GM23248 (cell line): ENCODE measurements around the gene TOR2A.

ENCODE experiments used
- EZH2 ChIP-seq: fragments of 200-600 bp; sonication (generic); IDR thresholded peaks from 2 replicates; pipeline ENCODE4 v1.6.1; 2018; ENCODE audit warnings: antibody characterized with exemption, mild to moderate bottlenecking; ENCODE audit not compliant: insufficient read depth, poor library complexity, severe bottlenecking
- EZH2phosphoT487 ChIP-seq: fragments of 200-600 bp; sonication (generic); IDR thresholded peaks from 2 replicates; pipeline ENCODE4 v1.6.1; 2018; ENCODE audit warnings: antibody characterized with exemption, moderate library complexity, mild to moderate bottlenecking, low read depth; ENCODE audit not compliant: insufficient read depth

- no peak for TF ChIP-seq EZH2
- TF ChIP-seq EZH2phosphoT487 = no peak
Measured at GRCh38 chr9:127728808-127729207, 6.3 kb downstream of the TOR2A start.
